H9 (cell line): Measurements from ENCODE around the gene FAT1. TPM values are rescaled to one million over a fixed set of nuclear protein-coding genes. Genes with fewer than 3 reads are reported as not detected.

ENCODE experiments used
- DNase-seq: peaks from one replicate; pipeline ENCODE4 v3.0.0-alpha.2; 2017
- H2AFZ ChIP-seq: one replicate; pipeline ENCODE4 v1.6.1; 2013; ENCODE audit warnings: mild to moderate bottlenecking, low read length, control low read depth, moderate library complexity
- H2AK5ac ChIP-seq: 2 replicates; pipeline ENCODE4 v1.6.1; 2013; ENCODE audit warnings: low read length, control low read depth, mixed read lengths; ENCODE audit not compliant: insufficient read length
- H2BK120ac ChIP-seq: one replicate; pipeline ENCODE4 v1.6.1; 2013; ENCODE audit warnings: low read depth, mild to moderate bottlenecking, low read length, control low read depth, inconsistent platforms; ENCODE audit not compliant: poor library complexity, severe bottlenecking
- H2BK12ac ChIP-seq: 2 replicates; pipeline ENCODE4 v1.6.1; 2013; ENCODE audit warnings: low read length, control low read depth, mixed read lengths, low read depth; ENCODE audit not compliant: insufficient read length
- H2BK15ac ChIP-seq: 2 replicates; pipeline ENCODE4 v1.6.1; 2013; ENCODE audit warnings: low read depth, low read length, control low read depth
- H2BK20ac ChIP-seq: one replicate; pipeline ENCODE4 v1.6.1; 2013; ENCODE audit warnings: low read depth, mild to moderate bottlenecking, low read length, control low read depth, inconsistent platforms; ENCODE audit not compliant: poor library complexity, severe bottlenecking
- H2BK5ac ChIP-seq: 2 replicates; pipeline ENCODE4 v1.6.1; 2013; ENCODE audit warnings: low read length, control low read depth, mixed read lengths; ENCODE audit not compliant: insufficient read length
- H3K14ac ChIP-seq: 2 replicates; pipeline ENCODE4 v1.6.1; 2013; ENCODE audit warnings: low read length, control low read depth; ENCODE audit not compliant: insufficient read depth
- H3K18ac ChIP-seq: 2 replicates; pipeline ENCODE4 v1.6.1; 2013; ENCODE audit warnings: low read depth, mild to moderate bottlenecking, mixed read lengths, low read length, control low read depth; ENCODE audit not compliant: insufficient read length
- H3K23ac ChIP-seq: 2 replicates; pipeline ENCODE4 v1.6.1; 2013; ENCODE audit warnings: low read length, control low read depth, mixed read lengths, low read depth; ENCODE audit not compliant: insufficient read length
- H3K23me2 ChIP-seq: 2 replicates; pipeline ENCODE4 v1.6.1; 2013; ENCODE audit warnings: low read depth, mild to moderate bottlenecking, mixed read lengths, low read length, control low read depth; ENCODE audit not compliant: insufficient read length, poor library complexity, severe bottlenecking
- H3K27ac ChIP-seq: 2 replicates; pipeline ENCODE4 v1.5.1; 2013; ENCODE audit warnings: low read length, control low read depth, mixed read lengths, low read depth; ENCODE audit not compliant: insufficient read length
- H3K27me3 ChIP-seq: 2 replicates; pipeline ENCODE4 v1.6.1; 2013; ENCODE audit warnings: low read length, control low read depth, inconsistent platforms; ENCODE audit not compliant: insufficient read depth
- H3K4ac ChIP-seq: 2 replicates; pipeline ENCODE4 v1.6.1; 2013; ENCODE audit warnings: low read depth, mild to moderate bottlenecking, control low read depth, inconsistent platforms, low read length, moderate library complexity
- H3K4me1 ChIP-seq: 2 replicates; pipeline ENCODE4 v1.6.1; 2013; ENCODE audit warnings: low read length, control low read depth, inconsistent platforms; ENCODE audit not compliant: insufficient read depth
- H3K4me2 ChIP-seq: 2 replicates; pipeline ENCODE4 v1.6.1; 2013; ENCODE audit warnings: low read length, control low read depth, mixed read lengths; ENCODE audit not compliant: insufficient read length, insufficient read depth
- H3K56ac ChIP-seq: 2 replicates; pipeline ENCODE4 v1.6.1; 2013; ENCODE audit warnings: low read depth, mild to moderate bottlenecking, mixed read lengths, low read length, control low read depth; ENCODE audit not compliant: insufficient read length
- H3K79me1 ChIP-seq: 2 replicates; pipeline ENCODE4 v1.6.1; 2013; ENCODE audit warnings: low read depth, mild to moderate bottlenecking, moderate library complexity, low read length, control low read depth, inconsistent platforms; ENCODE audit not compliant: insufficient read depth, poor library complexity, severe bottlenecking
- H3K79me2 ChIP-seq: 2 replicates; pipeline ENCODE4 v1.6.1; 2013; ENCODE audit warnings: low read length, control low read depth, inconsistent platforms; ENCODE audit not compliant: insufficient read depth
- H3K9ac ChIP-seq: 2 replicates; pipeline ENCODE4 v1.6.1; 2013; ENCODE audit warnings: low read length, control low read depth, mixed read lengths; ENCODE audit not compliant: insufficient read length; ENCODE audit errors: extremely low read depth
- H3K9me3 ChIP-seq: one replicate; pipeline ENCODE4 v1.6.1; 2013; ENCODE audit warnings: low read depth, low read length, inconsistent platforms; ENCODE audit not compliant: control insufficient read depth
- H3T11ph ChIP-seq: one replicate; pipeline ENCODE4 v1.6.1; 2013; ENCODE audit warnings: mild to moderate bottlenecking, low read length, control low read depth, inconsistent platforms
- H4K20me1 ChIP-seq: one replicate; pipeline ENCODE4 v1.6.1; 2013; ENCODE audit not compliant: control insufficient read depth, insufficient read length, insufficient read depth
- H4K5ac ChIP-seq: 2 replicates; pipeline ENCODE4 v1.6.1; 2013; ENCODE audit warnings: low read depth, mild to moderate bottlenecking, mixed read lengths, low read length, control low read depth; ENCODE audit not compliant: insufficient read length
- H4K8ac ChIP-seq: replicated peaks from 2 replicates; pipeline ENCODE4 v1.6.1; 2013; ENCODE audit warnings: low read length, control low read depth, mixed read lengths, low read depth; ENCODE audit not compliant: insufficient read length
- H4K91ac ChIP-seq: 2 replicates; pipeline ENCODE4 v1.6.1; 2013; ENCODE audit warnings: low read depth, mild to moderate bottlenecking, moderate library complexity, mixed read lengths, low read length, control low read depth; ENCODE audit not compliant: insufficient read length
- H3K27ac Mint-ChIP-seq, 3 experiments: 2 replicates in 2 of 3; 3 replicates in 1 of 3; pipeline ENCODE4 v1.8.0; 2020 to 2021; ENCODE audit warnings: mixed read lengths in 3 of 3, mild to moderate bottlenecking in 1 of 3, moderate library complexity in 1 of 3
- H3K27me3 Mint-ChIP-seq: 2 replicates; pipeline ENCODE4 v1.8.0; 2021; ENCODE audit warnings: low read depth, mild to moderate bottlenecking, moderate library complexity, mixed read lengths
- H3K36me3 Mint-ChIP-seq, 3 experiments: 2 replicates in 2 of 3; 3 replicates in 1 of 3; pipeline ENCODE4 v1.8.0; 2020 to 2021; ENCODE audit warnings: low read depth in 3 of 3, mixed read lengths in 3 of 3; ENCODE audit not compliant: insufficient read depth in 1 of 3
- H3K4me1 Mint-ChIP-seq, 2 experiments: 2 replicates each; pipeline ENCODE4 v1.8.0; 2020; ENCODE audit warnings: mixed read lengths in 2 of 2
- H3K4me3 Mint-ChIP-seq, 2 experiments: 2 replicates in 1 of 2; 3 replicates in 1 of 2; pipeline ENCODE4 v1.8.0; 2020 to 2021; ENCODE audit warnings: mild to moderate bottlenecking in 2 of 2, mixed read lengths in 2 of 2, moderate library complexity in 1 of 2
- H3K9me3 Mint-ChIP-seq, 2 experiments: 2 replicates in 1 of 2; 3 replicates in 1 of 2; pipeline ENCODE4 v1.8.0; 2020; ENCODE audit warnings: mild to moderate bottlenecking in 2 of 2, mixed read lengths in 2 of 2, moderate library complexity in 1 of 2
- CTCF ChIP-seq: fragments of 200-600 bp; sonication (generic); conservative IDR thresholded peaks from 3 replicates; pipeline ENCODE4 v1.8.0; 2021; ENCODE audit warnings: antibody characterized with exemption, mild to moderate bottlenecking
- WGBS: extraction: QIAGEN DNeasy Blood & Tissue Kit; methylation state at CpG from one replicate; pipeline ENCODE4 v1.1.7; 2013; ENCODE audit warnings: missing lambda C conversion rate, low lambda C conversion rate, mixed read lengths; ENCODE audit not compliant: insufficient read length; ENCODE audit errors: extremely low coverage; 5-methylcytosine and 5-hydroxymethylcytosine counted together
- total RNA-seq: library from RNA; stranded (reverse); gene quantifications from 2 replicates; pipeline ENCODE4 v1.2.1, GENCODE V29; 2021

FAT1 gene
- total RNA-seq, 1 experiment from 2014 or later, result 173 TPM

DNA sequence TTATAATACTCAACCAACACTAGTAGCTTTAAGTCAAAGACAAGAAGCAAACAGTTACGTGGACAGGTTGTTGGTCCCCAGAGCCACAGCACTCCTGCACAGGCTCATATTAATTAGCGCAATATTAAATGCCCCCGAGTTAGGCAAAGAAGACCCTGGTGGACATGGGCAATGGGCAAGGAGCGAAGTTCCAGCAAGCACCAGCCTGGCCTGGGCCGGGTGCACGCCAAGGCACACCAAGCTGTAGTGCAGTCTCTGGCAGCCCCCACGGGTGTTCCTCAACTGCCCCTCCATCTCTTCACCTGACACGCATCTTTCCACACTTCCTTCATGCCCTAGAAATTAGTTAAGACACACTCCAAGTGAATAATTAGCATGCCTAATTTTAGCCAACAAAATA, 20.1 kb downstream of the FAT1 start:
- no peaks in the 10 kb centered on the region; a peak in 1 of 5 replicates for H3K9me3 Mint-ChIP-seq

More for the DNA sequence above, 20.1 kb downstream of the FAT1 start:
- H3K79me2 ChIP-seq, result peaks cover 21% of the 10 kb centered on the region; the same call in 1 of the 2 replicates
- no peak overlapping the region for H3T11ph ChIP-seq
- no peak overlapping the region for H3K9ac ChIP-seq
- Mint-ChIP-seq H3K27ac (no peak overlapping the region), H3K36me3 (peaks cover 41 to 70% (median 65%) of the 10 kb centered on the region in 3 experiments), H3K4me3 (no peak overlapping the region), H3K27me3 (no peaks in the 10 kb centered on the region), H3K4me1 (peaks cover 44 to 51% of the 10 kb centered on the region in 2 experiments)
- H4K91ac ChIP-seq, result no peak overlapping the region
- H3K56ac ChIP-seq, result no peak overlapping the region
- no peak overlapping the region for H3K4me2 ChIP-seq
- no peaks in the 10 kb centered on the region for H3K23me2 ChIP-seq
- H2BK120ac ChIP-seq, result no peak overlapping the region
- no peak overlapping the region for H3K4ac ChIP-seq
- TF ChIP-seq CTCF, result no peak
- H3K18ac ChIP-seq, result no peak overlapping the region
- H2BK12ac ChIP-seq, result no peak overlapping the region
- H4K20me1 ChIP-seq, result no peaks in the 10 kb centered on the region
- H2BK20ac ChIP-seq, result no peak overlapping the region
- no peak for DNase-seq
- no peak overlapping the region for H3K27ac ChIP-seq
- H2AK5ac ChIP-seq, result no peak overlapping the region
- no peak overlapping the region for H4K5ac ChIP-seq
- peaks cover 9% of the 10 kb centered on the region for H3K4me1 ChIP-seq
- H3K9me3 ChIP-seq, result no peaks in the 10 kb centered on the region
- H3K14ac ChIP-seq, result no peak overlapping the region
- H2BK5ac ChIP-seq, result no peak overlapping the region
- no peak overlapping the region for H2AFZ ChIP-seq
- no CpG with 5 or more reads among the region's 8 CpGs for WGBS
- H3K79me1 ChIP-seq, result peaks cover 3% of the 10 kb centered on the region
- no peak overlapping the region for H2BK15ac ChIP-seq
- no peaks in the 10 kb centered on the region for H3K27me3 ChIP-seq
- H3K23ac ChIP-seq, result no peak overlapping the region
- no peak overlapping the region for H4K8ac ChIP-seq
